A673 (cell line): ENCODE measurements around the gene FRMD4B. TPM values are rescaled to one million over a fixed set of nuclear protein-coding genes. Genes with fewer than 3 reads are reported as not detected.

Experiments used
- BruUV-seq: library from RNA; stranded (reverse); fragments of 400-500 nt; replicated peaks from 2 replicates; lab custom pipeline; 2021; lab: Mats Ljungman, UMichigan
- CTCF ChIA-PET: fragments of 300-600 bp; sonication (Branson Sonifier 250); formaldehyde crosslinking; loops from one replicate; lab custom pipeline; 2022; ENCODE audit warnings: antibody characterized with exemption; lab: Charles Lee
- POLR2A ChIA-PET: fragments of 300-600 bp; sonication (Branson Sonifier 250); formaldehyde crosslinking; loops from one replicate; lab custom pipeline; 2022; ENCODE audit warnings: antibody characterized with exemption; ENCODE audit not compliant: low non-redundant PET; lab: Charles Lee
- DNase-seq: peaks from one replicate; pipeline ENCODE4 v3.0.0-alpha.2; 2015; ENCODE audit warnings: low spot score
- H3K27ac ChIP-seq: fragments of 200-600 bp; sonication (generic); 2 replicates; pipeline ENCODE4 v1.5.1; 2016; ENCODE audit warnings: mixed run types, low read depth, mild to moderate bottlenecking, mixed read lengths, antibody characterized with exemption, low read length; ENCODE audit not compliant: poor library complexity, severe bottlenecking
- H3K27me3 ChIP-seq: fragments of 200-600 bp; sonication (generic); replicated peaks from 2 replicates; pipeline ENCODE4 v1.6.1; 2017; ENCODE audit warnings: mixed run types, low read depth, mild to moderate bottlenecking, mixed read lengths, antibody characterized with exemption, low read length; ENCODE audit not compliant: insufficient read depth, poor library complexity
- H3K36me3 ChIP-seq: fragments of 200-600 bp; sonication (generic); 2 replicates; pipeline ENCODE4 v1.6.1; 2016; ENCODE audit warnings: mixed run types, mild to moderate bottlenecking, mixed read lengths, antibody characterized with exemption, low read length; ENCODE audit not compliant: insufficient read depth, poor library complexity, severe bottlenecking
- H3K4me1 ChIP-seq: fragments of 200-600 bp; sonication (generic); 2 replicates; pipeline ENCODE4 v1.6.1; 2017; ENCODE audit warnings: mixed run types, mild to moderate bottlenecking, mixed read lengths, antibody characterized with exemption, low read length; ENCODE audit not compliant: insufficient read depth, poor library complexity, severe bottlenecking
- H3K4me3 ChIP-seq: fragments of 200-600 bp; sonication (generic); 2 replicates; pipeline ENCODE4 v1.5.1; 2016; ENCODE audit warnings: low read depth, mixed run types, mild to moderate bottlenecking, mixed read lengths, low read length; ENCODE audit not compliant: poor library complexity, severe bottlenecking
- H3K9me3 ChIP-seq: fragments of 200-600 bp; sonication (generic); 2 replicates; pipeline ENCODE4 v1.6.1; 2016; ENCODE audit warnings: mixed run types, low read depth, mild to moderate bottlenecking, mixed read lengths, antibody characterized with exemption, low read length; ENCODE audit not compliant: poor library complexity, severe bottlenecking
- CTCF ChIP-seq: fragments of 300-800, 200-600 bp; sonication (generic); conservative IDR thresholded peaks from 2 replicates; pipeline ENCODE4 v1.5.1; 2017; ENCODE audit warnings: low read depth, mild to moderate bottlenecking, antibody characterized with exemption, low read length, moderate library complexity, mixed read lengths
- EZH2 ChIP-seq: fragments of 200-600 bp; sonication (generic); IDR thresholded peaks from 2 replicates; pipeline ENCODE4 v1.6.1; 2017; ENCODE audit warnings: borderline replicate concordance, low read depth, mild to moderate bottlenecking, mixed read lengths, antibody characterized with exemption, low read length; ENCODE audit not compliant: poor library complexity, severe bottlenecking
- intact Hi-C: fragments of 100-400 bp; cut with micrococcal nuclease; formaldehyde crosslinking; loops from one replicate; pipeline ENCODE4 v1.10.0; 2022; ENCODE audit not compliant: unreplicated experiment
- total RNA-seq: library from RNA; stranded (reverse); gene quantifications from 2 replicates; pipeline ENCODE4 v1.2.3, GENCODE V29; 2021

FRMD4B gene
- total RNA-seq, 1 experiment from 2014 or later = 0.21 TPM

- BruUV-seq = no TSS peak
- Histone ChIP-seq H3K36me3 (no peaks in the 10 kb centered on the region), H3K9me3 (no peaks in the 10 kb centered on the region), H3K4me3 (no peak overlapping the region), H3K4me1 (no peaks in the 10 kb centered on the region), H3K27me3 (no peaks in the 10 kb centered on the region), H3K27ac (no peak overlapping the region)
- ChIA-PET CTCF (no interaction called here), POLR2A (no interaction called here)
- TF ChIP-seq EZH2 (no peak), CTCF (no peak)
- intact Hi-C loops = no loop called here
- no peak for DNase-seq
Observed at GRCh38 chr3:69370901-69371301, 15.0 kb downstream of the FRMD4B start.

GRCh38 chr3:69370156-69370883 lies 15.6 kb downstream of the FRMD4B start:
- Histone ChIP-seq H3K4me3 (no peak overlapping the region), H3K36me3 (no peaks in the 10 kb centered on the region), H3K9me3 (no peaks in the 10 kb centered on the region), H3K27me3 (no peaks in the 10 kb centered on the region), H3K4me1 (no peaks in the 10 kb centered on the region), H3K27ac (no peak overlapping the region)
- POLR2A ChIA-PET = no interaction called here
- CTCF ChIA-PET = no interaction called here
- no peak for TF ChIP-seq EZH2
- TF ChIP-seq CTCF = no peak
- no peak for DNase-seq
- intact Hi-C loops = no loop called here
- BruUV-seq = no TSS peak

- no peaks in the 10 kb centered on the region for H3K36me3 ChIP-seq
- intact Hi-C loops = no loop called here
- no peak overlapping the region for H3K4me3 ChIP-seq
- TF ChIP-seq CTCF = no peak
- no peak for TF ChIP-seq EZH2
- H3K9me3 ChIP-seq = no peaks in the 10 kb centered on the region
- ChIA-PET CTCF (no interaction called here), POLR2A (no interaction called here)
- H3K27me3 ChIP-seq = no peaks in the 10 kb centered on the region
- no peak for DNase-seq
- H3K4me1 ChIP-seq = no peaks in the 10 kb centered on the region
- BruUV-seq = no TSS peak
- H3K27ac ChIP-seq = no peak overlapping the region
Observed at GRCh38 chr3:69368129-69368741, 17.7 kb downstream of the FRMD4B start.
